Gastroesophageal sphincter (tissue), 4 donors: ENCODE data around the gene FMN2. TPM values are rescaled to one million over a fixed set of nuclear protein-coding genes. Genes with fewer than 3 reads are reported as not detected.

Source experiments
- ATAC-seq: fragments of 150-250 bp; one replicate; pipeline ENCODE4 v1.9.1; 2016; ENCODE audit warnings: mild to moderate bottlenecking, moderate library complexity
- H3K27ac ChIP-seq, 4 donors: fragments of 200-600 bp; sonication (generic) in 3 of 4; 1 replicate in 3 of 4; 2 replicates in 1 of 4; pipeline ENCODE4 v1.5.1; 2016 to 2019
- H3K27me3 ChIP-seq: fragments of 200-600 bp; sonication (generic); one replicate; pipeline ENCODE4 v1.5.1; 2019
- H3K36me3 ChIP-seq, 2 donors: fragments of 200-600 bp; sonication (generic); one replicate each; pipeline ENCODE4 v1.5.1; 2019; ENCODE audit warnings: control low read depth in 1 of 2
- H3K4me1 ChIP-seq, 3 donors: fragments of 200-600 bp; sonication (generic); 1 replicate in 2 of 3; 2 replicates in 1 of 3; pipeline ENCODE4 v1.5.1; 2016 to 2019; ENCODE audit warnings: control low read depth in 2 of 3
- H3K4me3 ChIP-seq, 2 donors: fragments of 200-600 bp; sonication (generic); one replicate each; pipeline ENCODE4 v1.5.1; 2019; ENCODE audit warnings: mild to moderate bottlenecking in 1 of 2, moderate library complexity in 1 of 2
- H3K9me3 ChIP-seq, 3 donors: fragments of 200-600 bp; sonication (generic); one replicate each; pipeline ENCODE4 v1.5.1; 2017 to 2019; ENCODE audit warnings: control low read depth in 2 of 3
- CTCF ChIP-seq, 4 experiments: fragments of 200-600 bp in 2 of 4; fragments of 450-650 bp in 2 of 4; sonication (generic) in 1 of 4; IDR thresholded peaks; one replicate each; pipeline ENCODE4 v1.5.1; 2017 to 2019; ENCODE audit warnings: antibody characterized with exemption in 4 of 4, mild to moderate bottlenecking in 2 of 4, moderate library complexity in 2 of 4
- EP300 ChIP-seq: sonication (generic); formaldehyde crosslinking; IDR thresholded peaks from one replicate; pipeline ENCODE4 v1.6.1; 2017; ENCODE audit warnings: antibody characterized with exemption, mild to moderate bottlenecking
- POLR2A ChIP-seq, 2 donors: fragments of 450-650 bp; IDR thresholded peaks; one replicate each; pipeline ENCODE4 v1.6.1; 2017; ENCODE audit warnings: antibody characterized with exemption in 2 of 2, mild to moderate bottlenecking in 2 of 2, moderate library complexity in 1 of 2
- POLR2AphosphoS5 ChIP-seq: sonication (generic); formaldehyde crosslinking; IDR thresholded peaks from one replicate; pipeline ENCODE4 v1.6.1; 2017; ENCODE audit warnings: antibody characterized with exemption
- WGBS, 2 donors: methylation state at CpG; one replicate each; pipeline ENCODE4 v1.1.5; 2018; ENCODE audit warnings: low coverage in 1 of 2; 5-methylcytosine and 5-hydroxymethylcytosine counted together
- total RNA-seq, 4 donors: library from RNA; depleted of rRNA; stranded (reverse); fragments of >200 nt; gene quantifications; one replicate each; pipeline ENCODE4 v1.1.0, GENCODE V29; 2016

FMN2 gene
- total RNA-seq, 4 donors from 2014 or later, result 0.27 to 8.6 (median 2.7) TPM

- H3K27ac ChIP-seq, result no peak overlapping the region
- no peaks in the 10 kb centered on the region for H3K9me3 ChIP-seq
- 53 to 74% methylated on average over 4 to 5 of the region's 5 CpGs for WGBS, 2 donors
- H3K36me3 ChIP-seq, result no peaks in the 10 kb centered on the region
- no peak for ATAC-seq
- H3K4me1 ChIP-seq, result no peaks in the 10 kb centered on the region
- no peak for TF ChIP-seq POLR2A (IDR thresholded peaks at IDR 0.05)
- TF ChIP-seq POLR2AphosphoS5, result no peak
- TF ChIP-seq EP300, result no peak
- no peak for TF ChIP-seq CTCF (IDR thresholded peaks at IDR 0.05)
- no peak overlapping the region for H3K4me3 ChIP-seq
- no peaks in the 10 kb centered on the region for H3K27me3 ChIP-seq
Measured at GRCh38 chr1:240363315-240363714, 271.6 kb downstream of the FMN2 start.

DNA sequence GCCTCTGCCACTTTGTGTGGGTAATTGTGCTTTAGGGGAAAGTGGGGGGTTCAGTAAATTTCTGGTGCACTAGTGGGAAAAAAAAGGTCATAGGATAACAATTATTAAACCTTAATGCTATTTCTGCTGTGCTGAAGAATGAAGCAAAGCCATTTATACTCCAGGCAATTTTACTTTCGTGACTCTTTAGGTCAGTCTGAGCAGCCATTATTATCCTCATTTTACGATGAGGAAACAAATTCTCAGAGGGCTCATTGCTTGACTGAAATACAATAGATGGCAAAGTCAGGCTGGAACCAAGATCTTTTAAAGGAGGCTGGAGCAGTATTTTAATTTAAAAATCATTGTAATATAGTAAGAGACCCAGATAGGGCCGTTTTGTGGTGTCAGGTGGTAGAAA lies 272.2 kb downstream of the FMN2 start:
- Histone ChIP-seq H3K27ac (no peak overlapping the region), H3K27me3 (no peaks in the 10 kb centered on the region), H3K36me3 (no peaks in the 10 kb centered on the region), H3K4me3 (no peak overlapping the region), H3K4me1 (no peaks in the 10 kb centered on the region), H3K9me3 (no peaks in the 10 kb centered on the region)
- TF ChIP-seq POLR2AphosphoS5, result no peak
- TF ChIP-seq POLR2A (IDR thresholded peaks at IDR 0.05), result no peak
- no peak for TF ChIP-seq EP300
- no peak for TF ChIP-seq CTCF (IDR thresholded peaks at IDR 0.05)
- 76 to 80% methylated on average over 3 of the region's 3 CpGs for WGBS, 2 donors
- ATAC-seq, result no peak

GRCh38 chr1:240366636-240367035 lies 275.0 kb downstream of the FMN2 start:
- H3K4me1 ChIP-seq, result no peaks in the 10 kb centered on the region
- no peaks in the 10 kb centered on the region for H3K36me3 ChIP-seq
- no peak for ATAC-seq
- no peak for TF ChIP-seq POLR2A (IDR thresholded peaks at IDR 0.05)
- TF ChIP-seq CTCF (IDR thresholded peaks at IDR 0.05), result no peak
- no peak for TF ChIP-seq EP300
- TF ChIP-seq POLR2AphosphoS5, result no peak
- WGBS, 2 donors, result 89 to 93% methylated on average over 8 of the region's 9 CpGs
- H3K27ac ChIP-seq, result no peak overlapping the region
- no peak overlapping the region for H3K4me3 ChIP-seq
- no peaks in the 10 kb centered on the region for H3K9me3 ChIP-seq
- H3K27me3 ChIP-seq, result no peaks in the 10 kb centered on the region

DNA sequence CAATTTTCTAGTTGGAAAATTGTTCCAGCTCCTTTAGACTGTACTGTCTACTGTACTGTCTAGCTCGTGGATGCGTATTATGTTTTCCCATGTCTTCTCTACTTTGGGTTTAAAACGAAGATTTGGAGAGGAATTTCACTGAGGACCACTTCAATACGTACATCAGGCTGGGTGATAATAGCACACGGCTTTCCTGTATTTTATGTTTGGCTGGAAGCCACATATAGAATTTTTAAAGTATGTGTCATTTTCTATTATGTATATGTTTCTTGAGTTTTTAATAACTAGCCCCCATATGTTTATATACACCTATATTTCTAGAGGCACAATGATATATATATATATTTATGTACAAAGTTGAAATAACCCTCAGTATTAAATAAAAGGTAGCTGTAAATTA lies 293.9 kb downstream of the FMN2 start:
- no peak overlapping the region for H3K27ac ChIP-seq
- 85 to 93% methylated on average over 5 of the region's 5 CpGs for WGBS, 2 donors
- H3K4me1 ChIP-seq, result peaks cover 0 to 10% (median 0%) of the 10 kb centered on the region in 3 donors
- no peak for TF ChIP-seq EP300
- no peak for TF ChIP-seq CTCF (IDR thresholded peaks at IDR 0.05)
- TF ChIP-seq POLR2A (IDR thresholded peaks at IDR 0.05), result no peak
- no peak for TF ChIP-seq POLR2AphosphoS5
- no peak overlapping the region for H3K4me3 ChIP-seq
- H3K36me3 ChIP-seq, result no peaks in the 10 kb centered on the region
- ATAC-seq, result no peak
- H3K27me3 ChIP-seq, result no peaks in the 10 kb centered on the region
- peaks cover 0 to 26% (median 0%) of the 10 kb centered on the region in 3 donors for H3K9me3 ChIP-seq
